Smooth muscle cell (in vitro differentiated cells): ENCODE data around the gene ALOX12. TPM values are rescaled to one million over a fixed set of nuclear protein-coding genes. Genes with fewer than 3 reads are reported as not detected.

ENCODE experiments used
- DNase-seq: peaks from one replicate; lab custom pipeline; 2025; ENCODE audit not compliant: unreplicated experiment; lab: John Stamatoyannopoulos, UW
- H2AFZ ChIP-seq: fragments of 200-600 bp; sonication (generic); 2 replicates; pipeline ENCODE4 v1.6.0; 2016; ENCODE audit warnings: antibody characterized with exemption, low read depth, mild to moderate bottlenecking
- H3F3A ChIP-seq: fragments of 200-600 bp; sonication (generic); 2 replicates; pipeline ENCODE4 v1.6.0; 2017; ENCODE audit warnings: antibody characterized with exemption, low read depth
- H3K27ac ChIP-seq: fragments of 200-600 bp; sonication (generic); 2 replicates; pipeline ENCODE4 v1.5.1; 2016; ENCODE audit warnings: low read depth, mild to moderate bottlenecking
- H3K27me3 ChIP-seq: fragments of 200-600 bp; sonication (generic); 2 replicates; pipeline ENCODE4 v1.6.1; 2016; ENCODE audit warnings: low read depth, mild to moderate bottlenecking
- H3K36me3 ChIP-seq: fragments of 200-600 bp; sonication (generic); 2 replicates; pipeline ENCODE4 v1.5.1; 2016; ENCODE audit warnings: low read depth
- H3K4me1 ChIP-seq: fragments of 200-600 bp; sonication (generic); 2 replicates; pipeline ENCODE4 v1.5.1; 2016; ENCODE audit warnings: low read depth
- H3K4me2 ChIP-seq: fragments of 200-600 bp; sonication (generic); 2 replicates; pipeline ENCODE4 v1.6.0; 2016; ENCODE audit warnings: mild to moderate bottlenecking
- H3K4me3 ChIP-seq: fragments of 200-600 bp; sonication (generic); 2 replicates; pipeline ENCODE4 v1.5.1; 2016; ENCODE audit warnings: mild to moderate bottlenecking
- H3K79me2 ChIP-seq: fragments of 200-600 bp; sonication (generic); 2 replicates; pipeline ENCODE4 v1.6.0; 2016; ENCODE audit warnings: low read depth, mild to moderate bottlenecking
- H3K9ac ChIP-seq: fragments of 200-600 bp; sonication (generic); 2 replicates; pipeline ENCODE4 v1.6.0; 2016; ENCODE audit warnings: low read depth
- H3K9me3 ChIP-seq: fragments of 200-600 bp; sonication (generic); replicated peaks from 2 replicates; pipeline ENCODE4 v1.5.1; 2016; ENCODE audit warnings: low read depth
- H4K20me1 ChIP-seq: fragments of 200-600 bp; sonication (generic); 2 replicates; pipeline ENCODE4 v1.6.0; 2016; ENCODE audit warnings: low read depth
- WGBS: methylation state at CpG from one replicate; pipeline ENCODE4 v1.1.7; 2016; ENCODE audit warnings: low lambda C conversion rate; 5-methylcytosine and 5-hydroxymethylcytosine counted together
- polyA plus RNA-seq: library from polyadenylated mRNA; unstranded; fragments of >200 nt; fragmentation: Nextera tagmentation; extraction: Ambion mirVana; gene quantifications from 2 replicates; pipeline ENCODE4 v1.2.1, GENCODE V29; 2016
- total RNA-seq: library from RNA; depleted of rRNA; stranded (reverse); fragments of >200 nt; gene quantifications from 2 replicates; pipeline ENCODE4 v1.2.3, GENCODE V29; 2014
- TF ChIP-seq, protein P1 (sequence below): fragments of 200-600 bp; sonication (generic); IDR thresholded peaks from 2 replicates; pipeline ENCODE4 v1.5.1; 2017; ENCODE audit warnings: borderline replicate concordance, mild to moderate bottlenecking, antibody characterized with exemption; ENCODE audit not compliant: insufficient read depth, poor library complexity, severe bottlenecking

Gene ALOX12
- total and polyA plus RNA-seq, 2 experiments from 2014 or later: 0.35 TPM; not detected in 1

DNA sequence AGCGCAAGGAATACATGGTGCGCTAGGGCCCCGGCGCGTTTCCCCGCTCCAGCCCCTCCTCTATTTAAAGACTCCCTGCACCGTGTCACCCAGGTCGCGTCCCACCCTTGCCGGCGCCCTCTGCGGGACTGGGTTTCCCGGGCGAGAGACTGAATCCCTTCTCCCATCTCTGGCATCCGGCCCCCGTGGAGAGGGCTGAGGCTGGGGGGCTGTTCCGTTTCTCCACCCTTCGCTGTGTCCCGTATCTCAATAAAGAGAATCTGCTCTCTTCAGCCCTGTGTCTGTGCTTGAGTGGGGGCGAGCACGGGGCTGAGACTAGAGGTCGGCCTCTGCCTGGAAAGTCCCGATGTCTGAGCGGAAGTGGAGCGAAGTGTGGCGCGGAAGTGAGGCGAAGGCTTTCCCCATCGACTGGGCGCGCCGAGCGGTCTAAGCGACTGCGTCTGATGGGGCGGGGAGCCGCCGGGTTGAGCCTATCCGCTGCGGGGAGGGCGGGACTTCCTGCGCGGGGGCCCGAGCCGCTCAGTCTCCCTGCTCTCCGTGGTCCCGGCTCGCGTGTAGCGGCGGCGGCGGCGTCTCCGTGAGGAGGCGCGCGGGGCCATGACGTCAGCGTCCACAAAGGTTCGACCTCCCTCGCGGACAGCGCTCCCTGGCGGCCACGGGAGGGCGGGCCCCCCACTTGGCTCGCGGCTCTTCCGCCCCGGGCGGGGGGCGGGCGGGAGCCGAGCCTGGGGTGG lies 18.6 kb downstream of the ALOX12 start:
- Histone ChIP-seq H3K9me3 (no peaks in the 10 kb centered on the region), H3K27me3 (no peaks in the 10 kb centered on the region), H3K4me3 (peak overlapping the region; percentile 83), H3K36me3 (no peaks in the 10 kb centered on the region), H3K4me2 (peak overlapping the region; percentile 100), H3K79me2 (peaks cover 39% of the 10 kb centered on the region), H2AFZ (peak overlapping the region; percentile 22), H4K20me1 (no peaks in the 10 kb centered on the region), H3F3A (peaks cover 22% of the 10 kb centered on the region), H3K27ac (peak overlapping the region; percentile 100), H3K4me1 (peaks cover 16% of the 10 kb centered on the region), H3K9ac (peak overlapping the region; percentile 100)
- WGBS: 3% methylated on average over 43 of the region's 75 CpGs
- DNase-seq: peak; percentile 94
- TF ChIP-seq, protein P1, sequence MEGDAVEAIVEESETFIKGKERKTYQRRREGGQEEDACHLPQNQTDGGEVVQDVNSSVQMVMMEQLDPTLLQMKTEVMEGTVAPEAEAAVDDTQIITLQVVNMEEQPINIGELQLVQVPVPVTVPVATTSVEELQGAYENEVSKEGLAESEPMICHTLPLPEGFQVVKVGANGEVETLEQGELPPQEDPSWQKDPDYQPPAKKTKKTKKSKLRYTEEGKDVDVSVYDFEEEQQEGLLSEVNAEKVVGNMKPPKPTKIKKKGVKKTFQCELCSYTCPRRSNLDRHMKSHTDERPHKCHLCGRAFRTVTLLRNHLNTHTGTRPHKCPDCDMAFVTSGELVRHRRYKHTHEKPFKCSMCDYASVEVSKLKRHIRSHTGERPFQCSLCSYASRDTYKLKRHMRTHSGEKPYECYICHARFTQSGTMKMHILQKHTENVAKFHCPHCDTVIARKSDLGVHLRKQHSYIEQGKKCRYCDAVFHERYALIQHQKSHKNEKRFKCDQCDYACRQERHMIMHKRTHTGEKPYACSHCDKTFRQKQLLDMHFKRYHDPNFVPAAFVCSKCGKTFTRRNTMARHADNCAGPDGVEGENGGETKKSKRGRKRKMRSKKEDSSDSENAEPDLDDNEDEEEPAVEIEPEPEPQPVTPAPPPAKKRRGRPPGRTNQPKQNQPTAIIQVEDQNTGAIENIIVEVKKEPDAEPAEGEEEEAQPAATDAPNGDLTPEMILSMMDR: peak; percentile 88

DNA sequence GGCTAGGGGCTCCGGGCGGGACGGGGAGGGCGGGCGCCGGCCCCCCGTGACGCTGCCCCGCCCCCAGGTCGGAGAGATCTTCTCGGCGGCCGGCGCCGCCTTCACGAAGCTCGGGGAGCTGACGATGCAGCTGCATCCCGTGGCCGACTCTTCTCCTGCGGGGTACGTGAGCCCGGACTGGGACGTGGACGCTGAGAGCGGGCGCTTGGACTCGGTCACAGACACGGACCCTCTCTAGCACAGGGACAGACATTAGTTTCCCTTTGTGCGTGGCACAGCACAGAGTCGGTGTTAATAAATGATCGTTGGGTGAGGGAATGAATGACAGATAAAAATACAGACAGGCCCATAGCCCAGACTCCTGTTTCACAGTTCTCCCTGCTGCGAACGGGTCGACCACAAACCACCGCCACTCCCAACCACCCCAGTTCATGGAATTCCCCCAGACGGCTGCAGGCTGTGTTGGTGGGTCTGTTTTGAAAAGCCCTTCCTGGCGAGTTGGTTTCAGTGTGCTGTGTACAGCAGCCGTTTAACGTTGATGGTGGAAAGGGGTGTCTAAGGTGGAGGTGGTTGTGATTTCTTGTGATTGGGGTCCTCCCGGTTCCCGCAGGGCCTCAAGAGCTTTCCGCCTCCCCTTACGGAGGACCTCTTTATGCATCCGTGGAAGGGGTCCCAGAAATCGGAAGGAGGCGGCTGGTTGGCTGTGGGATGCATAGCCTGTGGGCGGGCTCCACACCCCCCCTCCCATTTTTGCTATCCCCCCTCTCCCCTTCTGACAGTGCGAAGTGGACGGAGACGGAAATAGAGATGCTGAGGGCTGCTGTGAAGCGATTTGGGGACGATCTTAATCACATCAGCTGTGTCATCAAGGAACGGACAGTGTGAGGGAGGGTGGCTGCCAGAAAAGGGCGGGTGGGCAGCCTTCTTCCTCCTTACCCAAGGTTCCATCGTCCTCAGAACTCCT lies 19.4 kb downstream of the ALOX12 start:
- WGBS: 24% methylated on average over 49 of the region's 56 CpGs
- TF ChIP-seq, protein P1: no peak
- Histone ChIP-seq H3K9ac (peak overlapping the region; percentile 100), H3K27me3 (no peaks in the 10 kb centered on the region), H3F3A (peaks cover 22% of the 10 kb centered on the region), H2AFZ (peak overlapping the region; percentile 31), H3K36me3 (no peaks in the 10 kb centered on the region), H3K79me2 (peaks cover 30% of the 10 kb centered on the region), H3K4me3 (peak overlapping the region; percentile 83), H3K27ac (peak overlapping the region; percentile 100), H3K9me3 (no peaks in the 10 kb centered on the region), H3K4me2 (peak overlapping the region; percentile 100), H4K20me1 (no peaks in the 10 kb centered on the region), H3K4me1 (peaks cover 16% of the 10 kb centered on the region)
- no peak for DNase-seq

DNA sequence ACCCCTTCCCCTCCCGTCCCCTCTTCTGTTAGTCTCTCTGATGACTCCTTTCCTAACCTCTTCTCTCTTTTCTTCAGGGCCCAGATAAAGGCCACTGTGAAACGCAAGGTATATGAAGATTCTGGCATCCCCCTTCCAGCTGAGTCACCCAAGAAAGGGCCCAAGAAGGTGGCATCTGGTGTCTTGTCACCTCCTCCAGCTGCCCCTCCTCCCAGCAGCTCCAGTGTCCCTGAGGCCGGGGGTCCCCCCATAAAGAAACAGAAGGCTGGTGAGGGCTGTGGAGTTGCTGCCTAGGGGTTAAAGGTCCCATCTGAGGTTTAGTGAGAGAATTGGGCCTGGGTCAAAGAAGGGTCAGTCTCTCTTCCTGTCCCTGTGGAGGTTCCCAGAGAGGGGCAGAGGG lies 20.6 kb downstream of the ALOX12 start:
- Histone ChIP-seq H3K79me2 (peaks cover 19% of the 10 kb centered on the region), H3F3A (peaks cover 26% of the 10 kb centered on the region), H2AFZ (no peak overlapping the region), H3K4me2 (no peak overlapping the region), H3K9ac (no peak overlapping the region), H3K27me3 (no peaks in the 10 kb centered on the region), H3K36me3 (no peaks in the 10 kb centered on the region), H3K27ac (peak overlapping the region; percentile 100), H3K4me1 (peaks cover 18% of the 10 kb centered on the region), H4K20me1 (no peaks in the 10 kb centered on the region), H3K4me3 (no peak overlapping the region), H3K9me3 (no peaks in the 10 kb centered on the region)
- DNase-seq: no peak
- TF ChIP-seq, protein P1: no peak
- WGBS: 94% methylated on average over 3 of the region's 3 CpGs
